GM21526 (cell line): ENCODE results near the gene HPF1.
"Not testable (repeated sequence)": the region's sequence is repeated elsewhere in the genome, so short reads cannot be mapped to it uniquely, and the experiment has no call there.

Experiments
- ATAC-seq: cut with Tn5 transposase; IDR thresholded peaks from one replicate; pipeline ENCODE4 v1.9.1; 2021; ENCODE audit warnings: moderate library complexity; ENCODE audit not compliant: unreplicated experiment, low FRiP score

The HPF1 gene

DNA sequence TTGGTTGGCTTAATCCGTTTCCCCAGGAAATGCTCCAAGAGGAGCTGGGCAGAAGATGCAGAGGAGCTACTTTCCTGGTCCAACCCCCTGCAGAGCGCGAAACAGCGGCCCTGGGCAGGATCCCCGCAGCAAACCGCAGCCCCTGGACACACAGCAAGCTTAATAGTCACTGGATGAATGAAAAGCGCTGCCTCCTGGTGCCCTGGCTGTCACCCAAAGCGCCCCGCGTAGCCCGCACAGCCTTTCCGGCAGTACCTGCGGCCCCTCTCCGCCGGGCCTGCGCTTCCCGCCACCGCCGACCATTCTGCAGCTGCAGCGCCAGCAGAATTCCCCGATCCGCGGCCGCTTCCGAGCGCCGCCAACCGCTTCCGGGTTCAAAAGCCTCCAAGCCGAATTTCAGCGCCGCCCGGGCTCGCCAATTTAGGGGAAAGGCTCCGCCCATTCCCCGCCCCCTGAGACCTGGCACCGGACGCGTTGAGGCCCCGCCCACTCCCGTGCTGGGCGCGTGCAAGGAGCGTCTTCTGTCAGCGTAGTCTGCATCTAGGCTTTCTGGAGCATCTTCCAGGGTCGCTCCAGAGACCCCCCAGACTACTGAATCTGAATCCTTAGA, at the start of gene HPF1:
TSS of gene HPF1 (minus strand) at position 370 of the 610 bp plus-strand sequence. CDS start at position 303, 67 bp downstream.
- ATAC-seq: peak; percentile 97

DNA sequence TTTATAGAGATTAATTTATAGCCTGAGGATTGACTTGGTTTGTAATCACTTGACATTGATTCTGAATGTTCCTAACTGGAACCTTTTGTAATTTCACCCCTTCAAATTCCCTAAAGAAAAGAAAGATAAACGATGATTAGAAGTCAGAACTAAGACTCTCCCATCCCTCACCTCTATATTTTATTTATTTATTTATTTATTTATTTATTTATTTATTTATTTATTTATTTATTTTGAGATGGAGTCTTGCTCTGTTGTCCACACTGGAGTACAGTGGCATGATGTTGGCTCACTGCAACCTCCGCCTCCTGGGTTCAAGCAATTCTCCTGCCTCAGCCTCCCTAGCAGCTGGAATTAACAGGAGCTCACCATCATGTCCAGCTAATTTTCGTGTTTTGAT, 49.0 kb upstream of the HPF1 start:
- ATAC-seq: not testable (repeated sequence)

DNA sequence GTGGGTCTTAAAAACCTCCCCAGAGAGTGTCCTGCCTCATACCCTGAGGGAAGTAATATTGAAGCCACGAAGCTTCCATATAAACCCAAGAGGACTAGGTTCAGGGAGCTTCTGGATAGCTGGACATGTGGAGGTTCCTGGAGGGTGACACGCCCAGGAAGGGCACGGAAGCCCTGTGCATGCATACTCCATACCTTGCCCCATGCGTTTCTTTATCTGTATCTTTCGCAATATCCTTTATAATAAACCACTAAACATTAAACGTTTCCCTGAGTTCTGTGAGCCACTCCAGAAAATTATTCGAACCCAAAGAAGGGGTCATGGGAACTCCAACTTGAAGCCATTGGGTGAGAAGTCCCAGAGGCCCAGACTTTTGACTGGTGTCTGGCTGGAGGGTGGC, 45.7 kb upstream of the HPF1 start:
- no peak for ATAC-seq

DNA sequence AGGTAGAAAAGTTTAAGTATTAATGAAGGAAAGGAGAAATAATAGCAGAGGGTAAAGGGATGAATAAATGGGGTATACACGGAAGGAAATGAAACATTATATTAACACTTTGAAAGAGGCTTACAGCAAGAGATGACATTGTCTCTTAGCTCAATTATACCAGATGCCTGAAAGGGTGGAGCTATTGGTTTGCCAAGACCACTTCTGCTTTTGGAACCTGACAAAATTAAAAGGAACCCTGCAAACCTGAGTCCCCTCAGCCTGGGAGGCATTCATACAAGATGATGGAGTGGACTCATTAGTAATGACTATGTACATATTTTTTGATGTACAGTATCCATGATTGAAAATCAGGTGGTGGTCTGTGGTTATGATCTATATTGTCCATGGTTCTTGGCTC, 45.1 kb upstream of the HPF1 start:
- ATAC-seq: no peak

DNA sequence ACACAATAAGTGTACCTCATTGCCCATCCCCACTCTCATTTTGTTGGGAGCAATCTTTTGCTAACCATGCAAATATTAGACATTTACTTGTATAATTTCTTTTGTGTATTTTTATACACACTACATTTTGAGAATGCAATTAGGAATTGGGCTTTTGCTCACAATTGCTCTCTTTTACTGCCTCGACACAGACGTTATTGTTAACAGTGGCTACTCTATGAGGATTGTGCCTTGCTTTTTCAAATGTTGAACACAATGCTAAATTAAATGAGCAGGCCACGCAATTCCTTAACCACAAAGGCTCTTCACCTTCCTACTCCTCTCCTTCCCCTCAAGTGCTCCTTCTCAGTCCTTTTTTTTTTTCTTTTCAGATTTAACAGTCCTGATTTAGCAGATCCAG, 42.8 kb upstream of the HPF1 start:
- ATAC-seq: no peak

DNA sequence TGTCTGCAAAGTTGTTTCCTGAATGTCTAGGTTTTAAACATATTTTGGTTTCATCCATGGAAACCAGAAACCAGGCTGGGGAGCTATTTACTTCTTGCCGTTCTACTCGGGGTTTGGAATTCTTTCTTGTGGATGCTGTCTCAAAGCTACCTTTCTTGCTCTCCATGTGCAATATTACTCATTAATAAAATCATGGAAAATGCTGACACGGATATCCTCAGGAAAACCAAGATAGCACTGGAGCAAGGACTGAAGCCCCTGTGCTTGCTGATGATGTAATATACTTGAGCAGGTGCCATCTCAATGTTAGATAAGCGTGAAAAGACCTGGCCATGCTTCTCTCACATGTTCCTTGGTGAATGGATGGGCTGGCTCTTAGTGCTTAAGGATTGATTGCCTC, 41.5 kb upstream of the HPF1 start:
- no peak for ATAC-seq

DNA sequence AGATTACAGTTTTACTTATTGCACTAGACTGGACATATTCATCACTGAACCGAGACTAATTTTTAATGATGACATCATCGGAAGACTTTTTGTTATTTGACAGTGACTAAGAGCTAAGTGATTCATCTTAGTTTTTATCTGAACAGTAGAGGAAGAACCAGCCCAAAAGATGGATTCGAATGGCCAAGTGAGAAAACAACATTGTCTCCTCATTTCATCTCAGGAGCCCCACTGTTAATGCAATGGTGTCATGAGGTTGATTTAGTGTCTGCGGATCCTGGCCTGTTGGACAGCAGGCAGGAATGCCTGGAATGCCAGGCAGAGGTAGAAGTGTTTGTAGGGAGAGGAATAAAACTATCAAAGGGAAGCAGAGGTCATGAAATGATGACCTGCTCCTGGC, 37.8 kb upstream of the HPF1 start:
- ATAC-seq: no peak

DNA sequence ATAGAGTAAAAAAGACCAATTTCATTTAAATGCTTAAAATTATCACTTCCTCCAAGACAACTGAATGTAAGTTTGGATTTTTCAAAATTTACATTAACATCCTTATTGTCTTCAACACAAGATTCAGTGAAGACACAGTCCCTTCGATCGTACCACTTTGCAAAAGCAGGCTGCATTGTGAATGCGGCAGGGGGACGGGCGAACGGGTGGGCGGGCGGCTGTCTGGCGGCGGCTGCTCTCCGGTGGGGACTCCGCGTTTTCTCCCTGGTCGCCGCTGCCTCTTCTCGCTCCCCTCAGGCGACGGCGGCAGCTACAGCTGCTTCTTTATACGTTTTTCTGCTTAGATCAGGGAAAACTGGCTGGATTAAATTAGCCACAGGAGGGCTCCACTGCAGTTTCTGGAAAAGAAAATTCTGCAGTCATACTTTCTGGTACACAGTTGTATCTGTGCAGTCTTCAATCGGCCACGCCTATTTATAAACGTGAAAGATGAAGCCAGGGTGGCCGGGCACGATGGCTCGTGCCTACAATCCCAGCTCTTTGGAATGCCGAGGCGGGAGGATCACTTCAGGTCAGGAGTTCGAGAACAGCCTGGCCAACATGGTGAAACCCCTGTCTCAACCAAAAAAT, 33.9 kb upstream of the HPF1 start:
- ATAC-seq: no peak

DNA sequence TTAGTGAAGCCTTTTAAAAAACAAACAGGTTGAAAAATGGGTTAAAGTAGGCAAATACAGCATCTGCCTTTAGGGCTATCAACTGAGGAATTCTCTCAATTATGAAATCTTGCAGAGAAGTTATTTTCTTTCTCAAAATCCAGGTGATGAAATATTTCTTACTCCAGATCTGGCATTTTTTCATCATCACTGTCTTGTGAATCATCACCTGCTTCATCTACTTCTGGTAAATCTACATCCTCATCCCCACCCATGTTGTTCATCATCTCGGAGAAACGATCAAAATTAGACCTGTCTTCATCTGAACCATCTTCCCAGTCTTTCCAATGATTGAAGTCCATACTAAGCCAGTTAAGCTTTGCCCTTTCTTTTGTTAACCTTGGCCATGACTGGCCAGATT, 33.3 kb upstream of the HPF1 start:
- ATAC-seq: no peak

DNA sequence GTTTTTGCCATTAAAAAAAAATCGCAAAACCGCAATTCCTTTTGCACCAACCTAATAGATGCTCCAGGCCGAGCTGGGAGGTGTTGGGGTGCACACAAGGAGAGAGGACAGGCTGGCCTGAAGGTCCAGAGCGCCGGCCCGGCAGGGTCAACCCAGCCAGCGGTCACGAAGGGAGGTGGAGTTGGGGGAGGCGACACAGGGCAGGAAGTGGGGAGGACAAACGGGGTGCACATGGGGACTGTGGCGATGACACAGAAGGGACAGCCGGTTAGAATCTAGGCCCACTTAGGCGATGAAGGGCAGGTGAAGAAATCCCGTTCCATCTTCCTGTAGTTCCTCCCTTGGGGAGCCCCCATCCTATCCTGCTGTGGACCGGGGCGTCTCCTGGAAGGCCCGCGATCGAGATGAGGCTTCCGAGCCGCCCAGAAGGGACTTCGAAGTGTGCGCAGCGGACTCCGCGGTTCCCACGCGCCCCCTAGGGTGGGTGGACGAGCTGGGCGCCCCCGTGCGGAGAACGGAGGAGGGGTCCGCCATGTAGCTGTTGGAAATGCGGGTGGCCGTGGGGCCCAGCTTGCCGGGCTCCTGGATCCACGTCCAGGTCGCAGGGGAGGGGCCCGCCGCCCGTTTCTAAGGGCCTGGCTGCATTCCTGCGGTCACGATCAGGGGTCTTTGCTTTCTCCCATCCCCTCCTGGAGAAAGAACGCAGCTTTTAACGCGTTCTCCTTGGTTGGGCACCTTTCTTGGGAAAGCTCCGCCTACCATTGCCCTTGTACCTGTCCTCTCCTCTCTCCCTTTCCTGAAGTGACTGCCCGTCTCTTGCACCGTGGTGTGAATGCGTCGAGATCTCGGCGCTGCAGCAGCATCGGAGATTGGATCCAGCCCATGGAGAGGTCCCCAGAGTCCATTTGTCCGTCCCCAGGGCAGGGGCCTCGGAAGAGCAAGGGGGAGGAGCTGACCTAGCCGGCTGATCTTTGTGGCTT, 17.0 kb upstream of the HPF1 start:
- ATAC-seq: no peak

DNA sequence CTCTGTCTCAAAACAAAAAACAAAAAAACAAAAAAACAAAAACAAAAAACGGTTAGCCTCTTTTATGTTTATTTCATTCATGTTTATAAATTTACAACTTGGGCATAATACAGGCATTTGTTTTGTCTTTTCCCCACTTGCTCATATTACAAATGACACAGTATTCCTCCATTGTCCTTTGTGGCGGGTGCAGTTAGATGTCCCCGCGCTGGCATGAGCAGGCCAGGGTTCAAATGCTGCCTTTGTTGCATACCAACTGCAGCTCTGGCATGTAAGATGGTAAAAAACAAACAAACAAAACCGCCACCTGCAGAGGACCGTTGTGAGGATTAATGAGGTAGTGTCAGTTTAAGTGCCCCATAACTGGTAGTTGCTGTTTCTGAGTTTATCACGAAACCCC, 16.1 kb upstream of the HPF1 start:
- no peak for ATAC-seq

DNA sequence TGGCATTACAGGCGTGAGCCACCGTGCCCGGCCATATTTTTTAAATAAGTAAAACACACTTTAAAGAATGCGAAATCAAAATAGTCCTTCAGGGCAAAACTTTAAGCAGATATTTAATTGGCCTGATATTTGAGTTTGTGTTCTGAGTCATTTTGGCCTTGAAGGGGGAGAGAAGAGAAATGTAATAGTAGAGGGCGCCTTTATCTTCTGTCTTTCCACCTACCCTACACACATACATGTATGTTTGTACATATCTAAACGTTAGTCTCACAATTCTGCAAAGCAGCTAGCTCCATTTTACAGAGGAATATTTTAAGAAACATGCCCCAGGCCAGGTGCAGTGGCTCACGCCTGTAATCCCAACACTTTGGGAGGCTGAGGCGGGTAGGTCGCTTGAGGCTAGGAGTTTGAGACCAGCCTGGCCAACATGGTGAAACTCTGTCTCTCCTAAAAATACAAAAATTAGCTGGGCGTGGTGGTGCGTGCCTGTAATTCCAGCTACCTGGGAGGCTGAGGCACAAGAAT, 13.9 kb upstream of the HPF1 start:
- ATAC-seq: not testable (repeated sequence)

DNA sequence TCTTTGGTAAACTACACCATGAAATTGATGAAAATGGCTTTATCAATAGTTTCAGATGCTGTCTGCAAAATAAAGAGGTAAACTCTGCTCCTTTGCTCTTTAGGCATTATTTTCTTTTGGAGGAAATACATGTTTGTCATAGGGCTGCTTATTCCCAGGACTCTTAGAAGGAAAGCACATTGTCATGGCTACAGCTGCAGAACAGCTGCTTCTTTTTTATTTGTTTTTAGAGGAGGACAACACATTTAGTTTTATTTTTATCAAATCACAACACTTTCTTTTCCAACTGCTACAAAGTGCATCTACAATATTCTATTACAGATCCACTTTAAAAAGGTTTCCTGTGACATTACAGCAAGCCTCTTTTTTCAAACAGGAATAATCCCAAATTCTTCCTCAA, 12.7 kb upstream of the HPF1 start:
- ATAC-seq: no peak

DNA sequence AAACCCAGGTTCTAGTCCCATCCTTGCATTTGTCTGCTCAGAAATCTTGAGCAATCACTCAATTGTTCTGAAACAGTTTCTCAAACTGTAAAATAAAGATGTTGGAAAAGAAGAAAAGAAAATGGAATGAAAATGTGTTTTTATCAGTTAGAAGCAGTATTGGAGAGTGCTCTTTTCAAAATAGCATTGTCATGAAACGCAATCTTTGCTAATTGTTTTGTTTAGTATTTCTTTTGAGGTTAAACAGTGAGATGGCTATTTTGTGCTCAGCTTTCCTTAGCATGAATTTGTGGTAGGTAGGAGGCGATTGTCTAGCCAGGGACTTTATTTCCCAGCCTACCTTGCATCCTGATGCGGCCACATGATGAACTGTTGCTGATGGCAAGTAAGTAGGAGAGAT, 10.6 kb upstream of the HPF1 start:
- ATAC-seq: no peak

DNA sequence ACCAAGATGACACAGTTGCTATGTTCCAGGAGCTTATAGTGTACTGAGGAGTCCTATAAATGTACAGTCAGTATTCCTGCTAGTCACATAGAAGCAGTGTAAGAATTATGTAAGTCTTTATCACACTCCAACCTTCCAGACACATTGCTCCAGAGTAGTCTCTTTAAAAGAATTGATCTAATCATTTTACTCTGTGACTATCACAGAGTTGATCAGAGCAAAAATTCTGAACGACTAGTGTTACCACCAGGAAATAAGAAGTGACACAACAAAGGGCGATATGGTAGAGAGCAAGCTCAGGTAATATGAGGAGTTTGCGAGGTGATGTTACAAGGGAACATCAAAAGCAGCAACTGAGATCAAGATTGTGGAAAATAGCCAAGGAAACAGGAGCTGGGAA, 9.0 kb upstream of the HPF1 start:
- ATAC-seq: no peak

DNA sequence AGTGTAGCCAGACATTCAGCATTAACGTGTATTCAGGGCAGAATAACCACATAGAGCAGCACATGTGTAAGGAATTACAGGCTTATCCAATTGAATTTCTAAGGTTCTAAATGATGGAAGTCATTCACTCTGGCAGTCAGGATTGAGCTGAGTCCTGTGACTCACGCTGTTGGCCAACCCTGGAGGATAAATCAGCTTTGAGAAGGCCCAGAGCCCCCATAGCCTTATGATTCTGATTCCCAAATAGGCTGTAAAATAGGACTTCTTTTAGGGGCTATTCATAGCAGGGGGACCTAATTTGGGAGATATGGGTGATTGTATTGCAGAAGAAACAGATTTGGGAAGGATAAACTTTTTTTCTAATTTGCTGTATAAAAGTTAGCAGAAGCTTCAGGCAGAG, 8.1 kb upstream of the HPF1 start:
- ATAC-seq: no peak

DNA sequence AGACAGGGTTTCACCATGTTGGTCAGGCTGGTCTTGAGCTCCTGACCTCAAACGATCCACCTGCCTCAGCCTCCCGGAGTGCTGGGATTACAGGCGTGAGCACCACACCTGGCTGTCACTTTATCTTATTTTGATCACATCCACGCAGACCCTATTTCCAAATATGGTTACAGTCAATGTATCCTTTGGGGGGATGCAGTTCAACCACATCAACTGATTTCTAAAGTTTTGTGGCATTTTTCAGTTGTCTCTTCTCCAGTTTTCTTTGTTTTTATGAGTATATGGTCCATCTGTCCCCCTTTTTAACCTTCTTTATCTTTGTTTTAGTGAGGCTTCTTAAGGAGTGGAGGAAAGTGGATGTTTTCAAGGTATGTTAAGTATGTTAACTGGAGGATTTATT, 4.1 kb upstream of the HPF1 start:
- ATAC-seq: no peak

DNA sequence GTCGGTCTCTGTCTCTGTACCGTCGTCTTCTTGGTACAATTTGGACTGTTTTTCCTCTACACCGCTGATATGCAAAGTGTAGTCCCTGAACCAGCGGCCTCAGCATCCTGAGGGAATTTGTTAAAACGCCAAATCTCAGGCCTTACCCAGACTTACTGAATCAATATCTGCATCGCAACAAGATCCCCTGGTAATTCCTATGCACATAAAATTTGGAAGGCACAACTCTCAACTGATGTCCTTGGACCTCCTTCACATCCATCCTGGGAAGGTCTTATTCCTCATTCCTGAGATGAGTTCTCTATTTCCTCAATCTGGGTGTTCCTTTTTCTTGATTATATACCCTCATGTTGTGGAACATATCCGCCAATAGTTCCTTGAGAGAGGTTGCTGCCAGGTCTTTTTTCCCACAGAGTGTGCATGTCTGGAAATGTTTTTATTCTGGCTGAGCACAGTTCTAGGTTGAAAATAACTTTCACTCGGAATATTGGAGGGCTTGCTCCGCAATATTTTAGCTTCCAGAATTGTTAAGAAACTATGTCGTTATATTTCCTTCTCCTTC, 738 bp upstream of the HPF1 start:
- ATAC-seq: no peak

DNA sequence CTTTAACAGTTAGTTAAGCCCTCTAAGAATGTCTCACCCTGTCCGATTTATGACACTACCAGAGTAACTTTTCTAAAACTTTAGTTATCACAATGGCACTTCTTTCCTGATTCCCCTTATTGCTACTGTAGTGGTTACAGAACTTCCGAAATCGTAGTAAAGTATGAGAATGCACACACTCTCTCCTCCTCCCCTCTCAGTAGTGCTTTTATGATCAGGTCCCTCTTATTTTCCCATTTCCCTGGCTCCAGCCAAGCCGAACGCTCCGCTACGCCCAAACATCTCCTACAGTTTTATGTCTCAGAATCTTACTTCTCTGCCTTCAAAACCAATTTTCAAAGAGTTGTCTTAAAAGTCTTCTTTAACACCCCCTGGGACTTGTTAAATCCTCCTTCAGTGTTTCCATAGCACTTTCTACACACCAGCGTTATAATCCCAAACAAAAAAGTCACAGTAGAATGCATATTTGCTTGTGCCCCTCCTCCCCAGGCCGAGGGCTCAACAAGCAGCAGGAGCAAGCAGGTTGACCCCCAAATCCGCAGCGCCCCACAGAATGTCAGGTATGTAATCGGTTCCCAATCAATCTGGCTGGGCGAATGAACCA, 671 bp downstream of the HPF1 start:
- ATAC-seq: no peak

DNA sequence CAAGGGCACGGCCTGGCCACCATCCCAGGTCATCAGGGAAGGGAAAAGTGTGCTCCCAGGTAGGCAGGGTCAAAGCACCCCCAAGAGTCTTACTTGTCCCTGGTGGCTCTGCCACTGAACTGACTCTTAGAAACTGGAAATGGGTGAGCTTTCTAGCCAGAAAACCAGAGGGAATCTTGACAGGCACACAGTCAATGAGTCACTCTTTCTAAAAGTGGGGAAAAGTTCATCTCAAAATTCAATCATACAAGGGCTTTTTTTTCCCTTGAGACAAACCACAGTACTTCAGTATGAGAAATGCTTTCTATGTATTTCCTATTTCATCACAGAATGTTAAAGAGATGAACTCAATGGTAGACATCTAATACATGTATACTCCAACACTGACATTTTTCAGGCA, 12.5 kb downstream of the HPF1 start:
- no peak for ATAC-seq

DNA sequence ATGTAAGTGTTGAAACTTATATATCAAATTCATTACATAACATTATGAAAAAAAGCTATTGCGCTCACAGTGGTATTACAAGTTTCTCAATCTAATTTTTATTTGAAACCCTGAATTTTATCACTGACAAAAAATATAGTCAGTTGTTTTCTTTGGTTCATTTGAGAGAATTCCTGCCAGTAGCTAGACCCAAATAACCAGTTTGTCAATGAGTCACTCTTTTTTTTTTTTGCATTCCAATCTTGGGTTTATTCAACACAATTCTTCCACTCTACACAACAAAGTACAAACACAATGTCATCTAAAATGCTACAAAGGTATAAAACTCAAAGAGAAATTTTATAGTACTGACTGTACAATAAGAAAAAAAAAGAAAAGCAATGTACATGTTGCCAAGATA, 13.1 kb downstream of the HPF1 start:
- no peak for ATAC-seq
